ENCODE data around the gene EFS. TPM values are rescaled to one million over a fixed set of nuclear protein-coding genes. Genes with fewer than 3 reads are reported as not detected.

EFS gene
- polyA plus RNA-seq, 3 donors from 2014 or later, result not detected

DNA sequence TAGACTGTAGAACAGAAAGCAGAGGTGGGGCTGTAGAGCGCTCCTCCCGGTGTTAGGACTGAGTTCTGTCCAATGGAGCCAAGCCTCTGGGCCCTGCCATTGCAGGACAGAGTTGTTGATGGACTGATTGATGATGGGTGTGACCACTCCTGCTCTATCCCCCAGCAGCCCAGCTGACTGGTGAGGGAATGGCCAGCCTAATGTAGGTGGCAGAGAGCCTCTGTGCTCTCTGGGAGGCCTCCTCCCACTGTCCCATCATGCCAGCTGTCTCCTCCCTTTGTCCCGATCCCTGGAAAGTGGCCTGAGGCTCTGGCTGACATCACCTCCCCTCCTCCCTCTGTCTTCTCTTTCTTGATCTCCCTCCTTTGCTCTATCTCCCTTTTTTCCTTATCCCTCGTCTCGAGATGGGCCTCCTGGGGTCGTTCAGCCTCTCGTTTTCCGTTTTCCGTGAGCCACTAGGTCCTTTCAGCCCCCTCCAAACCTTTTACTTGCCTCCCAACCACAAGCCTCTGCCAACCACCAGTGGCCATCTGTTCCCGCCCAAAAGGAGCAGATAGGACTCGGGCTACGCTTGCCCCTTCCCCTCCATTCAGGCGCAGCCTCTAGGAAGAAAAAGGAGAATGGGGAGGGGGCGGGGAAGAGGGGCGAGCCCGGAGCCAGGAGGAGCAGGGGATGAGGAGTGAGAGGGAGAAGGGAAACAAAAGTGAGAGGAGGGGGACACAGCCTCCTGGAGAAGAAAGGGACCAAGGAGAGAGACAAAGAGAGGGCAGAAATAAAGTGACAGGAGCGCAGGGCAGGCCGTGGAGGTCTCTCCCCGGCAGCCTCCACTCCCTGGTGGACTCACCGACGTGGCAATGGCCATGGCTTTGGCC, 572 bp downstream of the EFS start:
- DNase-seq, result no peak
- H3K4me3 Mint-ChIP-seq, result no peak overlapping the region
- no peaks in the 10 kb centered on the region for H3K36me3 Mint-ChIP-seq
- peaks cover 4 to 7% (median 6%) of the 10 kb centered on the region in 3 donors for H3K27me3 Mint-ChIP-seq (ENCODE audit: low read depth in 3 of 3)
- H3K9me3 Mint-ChIP-seq, result no peaks in the 10 kb centered on the region
- no peaks in the 10 kb centered on the region for H3K4me1 Mint-ChIP-seq
- H3K27ac Mint-ChIP-seq, result no peak overlapping the region

DNA sequence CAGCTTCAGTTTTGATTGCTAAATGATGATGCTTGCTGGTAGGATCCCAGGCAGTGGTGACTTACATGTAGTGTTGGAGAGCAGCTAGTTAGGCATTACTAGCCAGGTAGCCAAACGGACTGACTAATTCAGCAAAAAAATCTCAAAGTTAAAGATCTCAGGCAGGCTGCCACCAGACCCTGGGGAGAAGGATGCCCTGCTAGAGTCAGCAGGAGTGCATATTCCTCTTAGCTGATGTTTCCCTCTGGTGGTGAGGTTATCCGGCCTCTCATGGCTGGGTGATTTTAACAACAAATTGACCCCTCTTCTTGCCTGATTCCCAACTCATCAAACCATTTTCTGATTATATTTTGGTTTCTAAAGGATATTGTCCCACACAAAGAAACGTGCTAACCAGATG, 2.8 kb downstream of the EFS start:
- Mint-ChIP-seq H3K36me3 (no peaks in the 10 kb centered on the region), H3K27ac (no peak overlapping the region), H3K4me1 (no peaks in the 10 kb centered on the region), H3K4me3 (no peak overlapping the region), H3K9me3 (no peaks in the 10 kb centered on the region), H3K27me3 (ENCODE audit: low read depth in 3 of 3) (peaks cover 4 to 8% (median 4%) of the 10 kb centered on the region in 3 donors)
- no peak for DNase-seq

DNA sequence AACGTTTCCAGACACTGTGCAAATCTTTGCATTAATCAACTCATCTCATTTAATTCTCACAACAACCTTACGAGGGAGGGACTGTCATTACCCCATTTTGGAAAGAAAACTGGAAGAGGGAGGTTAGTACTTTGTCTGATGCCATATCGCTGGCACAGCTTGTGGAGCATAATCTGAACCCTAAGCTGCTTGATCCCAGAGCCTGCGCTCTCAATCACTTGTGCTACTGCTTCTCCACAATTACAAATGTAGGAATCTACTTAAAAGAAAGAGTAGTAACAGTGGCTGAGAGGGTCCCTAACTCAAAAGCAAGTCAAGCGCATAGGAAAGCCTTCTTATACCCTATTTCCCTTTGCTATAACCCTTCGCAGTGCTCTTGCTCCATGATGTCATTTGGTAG, 3.2 kb downstream of the EFS start:
- Mint-ChIP-seq H3K4me3 (no peak overlapping the region), H3K9me3 (no peaks in the 10 kb centered on the region), H3K27me3 (ENCODE audit: low read depth in 3 of 3) (peaks cover 3 to 5% (median 4%) of the 10 kb centered on the region in 3 donors), H3K4me1 (no peaks in the 10 kb centered on the region), H3K36me3 (no peaks in the 10 kb centered on the region), H3K27ac (no peak overlapping the region)
- DNase-seq, result no peak

DNA sequence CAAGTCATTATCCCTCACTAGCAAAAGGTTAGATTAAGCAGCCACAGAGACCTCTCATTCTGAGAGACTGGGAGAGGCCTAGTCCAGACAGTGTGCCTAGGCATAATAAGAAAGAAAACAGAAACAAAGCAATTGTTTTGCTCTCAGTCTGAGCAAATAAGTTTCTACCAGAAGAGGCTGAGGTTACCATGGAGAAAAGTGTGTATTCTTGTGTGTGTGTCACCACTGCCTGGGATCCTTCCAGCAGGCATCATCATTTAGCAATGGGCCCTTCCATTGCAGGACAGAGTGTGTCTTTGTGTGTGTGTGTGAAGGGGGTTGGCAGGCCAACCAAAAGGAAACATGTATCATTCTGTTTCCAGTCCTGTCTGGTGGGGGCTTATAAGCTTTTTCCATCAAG, 3.7 kb downstream of the EFS start:
- Mint-ChIP-seq H3K36me3 (no peaks in the 10 kb centered on the region), H3K9me3 (no peaks in the 10 kb centered on the region), H3K4me3 (no peak overlapping the region), H3K27me3 (ENCODE audit: low read depth in 3 of 3) (peaks cover 3 to 6% (median 5%) of the 10 kb centered on the region in 3 donors), H3K27ac (no peak overlapping the region), H3K4me1 (no peaks in the 10 kb centered on the region)
- no peak for DNase-seq

DNA sequence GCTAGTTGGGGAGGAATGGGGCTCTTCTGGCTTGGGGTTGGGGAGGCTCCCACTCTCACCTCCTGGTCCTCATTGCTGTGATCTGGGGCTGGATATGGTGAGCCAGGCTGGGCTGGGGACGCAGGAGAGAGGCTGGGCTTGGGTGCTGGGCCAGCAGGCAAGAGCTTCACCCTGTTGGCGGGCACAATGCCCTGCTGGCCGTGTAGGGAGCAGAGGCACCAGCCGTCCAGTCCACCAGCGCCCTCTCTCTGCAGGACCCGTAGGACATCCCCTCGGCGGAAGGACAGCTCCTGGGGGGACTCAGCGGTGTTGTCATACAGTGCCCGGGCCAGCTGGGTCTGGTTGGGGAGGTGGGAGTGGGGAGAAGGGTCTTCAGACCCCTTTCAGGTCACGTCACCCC, 4.5 kb downstream of the EFS start:
- H3K36me3 Mint-ChIP-seq, result no peaks in the 10 kb centered on the region
- H3K4me1 Mint-ChIP-seq, result no peaks in the 10 kb centered on the region
- H3K9me3 Mint-ChIP-seq, result no peaks in the 10 kb centered on the region
- H3K27ac Mint-ChIP-seq, result no peak overlapping the region
- no peak for DNase-seq
- H3K27me3 Mint-ChIP-seq (ENCODE audit: low read depth in 3 of 3), result peaks cover 3 to 6% (median 6%) of the 10 kb centered on the region in 3 donors
- no peak overlapping the region for H3K4me3 Mint-ChIP-seq

DNA sequence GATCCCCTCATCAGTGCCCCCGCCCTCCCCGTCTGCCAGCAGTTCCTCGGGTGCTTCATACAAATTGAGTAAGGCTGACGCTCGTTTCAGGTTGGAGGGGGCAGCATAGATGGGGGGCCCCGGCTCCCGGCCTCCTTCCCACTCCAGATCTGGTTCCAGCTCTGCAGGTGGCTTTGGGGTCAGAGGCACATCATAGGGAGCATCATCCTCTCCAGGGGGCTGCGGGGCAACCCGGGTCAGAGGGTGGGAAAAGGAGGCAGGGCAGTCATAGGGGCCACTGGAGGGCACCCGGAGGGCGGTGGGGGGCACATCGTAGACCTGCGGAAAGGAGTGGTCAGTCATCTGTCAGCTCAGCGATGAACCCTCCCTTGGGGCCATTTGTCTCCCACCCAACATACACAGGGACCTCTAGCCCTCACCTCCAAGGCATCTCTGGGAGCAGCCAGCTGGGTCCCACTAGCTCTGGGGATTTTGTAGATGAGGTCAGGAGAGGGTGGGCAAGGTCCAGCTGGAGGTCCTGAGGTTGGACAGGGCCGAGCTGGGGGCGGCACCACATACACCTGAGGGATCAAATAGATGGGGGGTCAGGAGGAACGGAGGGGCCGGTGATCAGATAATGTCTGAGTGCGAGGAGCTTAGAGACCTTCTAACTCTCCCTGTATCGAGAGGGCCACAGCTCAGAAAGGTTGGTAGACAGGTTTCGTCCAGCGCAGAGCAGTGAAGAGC, 5.1 kb downstream of the EFS start:
- H3K4me3 Mint-ChIP-seq, result no peak overlapping the region
- no peak overlapping the region for H3K27ac Mint-ChIP-seq
- H3K9me3 Mint-ChIP-seq, result no peaks in the 10 kb centered on the region
- H3K36me3 Mint-ChIP-seq, result no peaks in the 10 kb centered on the region
- H3K4me1 Mint-ChIP-seq, result no peaks in the 10 kb centered on the region
- DNase-seq, result no peak
- peaks cover 3 to 11% (median 6%) of the 10 kb centered on the region in 3 donors for H3K27me3 Mint-ChIP-seq (ENCODE audit: low read depth in 3 of 3)

DNA sequence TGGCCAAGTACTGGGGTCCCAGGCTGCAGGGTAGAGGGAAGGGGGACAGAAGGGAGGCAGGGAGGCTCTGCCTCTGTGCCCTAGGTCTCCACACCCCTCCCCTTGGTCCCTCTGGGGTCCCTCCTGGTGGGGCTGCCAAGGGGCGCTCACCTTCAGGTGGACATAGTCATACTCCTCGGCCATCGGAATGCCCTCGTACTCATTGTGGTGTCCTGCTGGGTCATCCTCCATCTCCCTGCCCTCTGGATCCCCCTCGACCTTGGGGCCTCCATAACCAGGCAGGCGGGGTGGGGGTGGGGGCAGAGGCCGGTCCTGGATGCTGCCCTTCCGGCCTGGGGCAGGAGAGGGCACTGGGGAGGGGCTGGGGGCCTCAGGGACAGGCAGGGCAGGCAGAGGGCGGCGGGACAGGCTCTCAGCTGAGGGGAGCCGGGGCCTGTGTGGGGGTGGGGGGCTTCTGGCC, 5.8 kb downstream of the EFS start:
- Mint-ChIP-seq H3K27me3 (ENCODE audit: low read depth in 3 of 3) (peaks cover 0 to 11% (median 3%) of the 10 kb centered on the region in 3 donors), H3K36me3 (no peaks in the 10 kb centered on the region), H3K27ac (no peak overlapping the region), H3K9me3 (peaks cover 0 to under 1% (median 0%) of the 10 kb centered on the region in 6 donors), H3K4me1 (no peaks in the 10 kb centered on the region), H3K4me3 (no peak overlapping the region)
- no peak for DNase-seq

DNA sequence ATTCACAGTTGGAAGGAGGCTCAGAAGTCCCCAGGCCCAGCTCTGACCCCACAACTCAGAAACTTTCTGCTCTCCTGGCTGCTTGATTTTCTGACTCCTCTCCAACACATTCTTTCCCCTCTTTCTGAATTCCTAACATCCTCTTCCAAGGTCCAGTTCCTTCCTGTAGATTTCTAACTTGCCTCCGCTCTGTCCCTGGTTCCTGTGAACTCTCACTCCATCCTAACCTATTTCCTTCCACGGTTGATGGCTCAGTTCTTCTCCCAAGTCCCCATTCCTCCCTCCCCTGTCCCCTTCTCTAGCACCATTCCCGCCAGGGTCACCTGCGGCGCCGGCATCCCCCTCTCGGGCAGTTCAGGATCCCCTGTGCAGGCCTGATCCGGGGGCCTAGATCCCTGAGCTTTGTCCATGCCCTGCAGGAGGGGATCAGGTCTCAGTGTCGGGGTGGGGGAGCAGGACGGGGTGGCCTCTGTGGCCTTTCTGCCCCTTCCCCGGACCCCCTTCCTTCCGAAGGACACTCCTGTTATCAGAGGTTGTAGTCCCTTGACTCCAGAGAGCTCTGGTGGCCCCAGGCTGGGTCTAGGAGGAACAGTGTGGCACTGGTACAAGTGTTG, 6.3 kb downstream of the EFS start:
- Mint-ChIP-seq H3K4me1 (peaks cover 0 to 1% of the 10 kb centered on the region in 2 donors), H3K27me3 (ENCODE audit: low read depth in 3 of 3) (peaks cover 0 to 8% (median 3%) of the 10 kb centered on the region in 3 donors), H3K27ac (no peak overlapping the region), H3K9me3 (peaks cover 0 to 6% (median 0%) of the 10 kb centered on the region in 6 donors), H3K4me3 (no peak overlapping the region), H3K36me3 (peaks cover 0 to 3% (median 0%) of the 10 kb centered on the region in 3 donors)
- no peak for DNase-seq

DNA sequence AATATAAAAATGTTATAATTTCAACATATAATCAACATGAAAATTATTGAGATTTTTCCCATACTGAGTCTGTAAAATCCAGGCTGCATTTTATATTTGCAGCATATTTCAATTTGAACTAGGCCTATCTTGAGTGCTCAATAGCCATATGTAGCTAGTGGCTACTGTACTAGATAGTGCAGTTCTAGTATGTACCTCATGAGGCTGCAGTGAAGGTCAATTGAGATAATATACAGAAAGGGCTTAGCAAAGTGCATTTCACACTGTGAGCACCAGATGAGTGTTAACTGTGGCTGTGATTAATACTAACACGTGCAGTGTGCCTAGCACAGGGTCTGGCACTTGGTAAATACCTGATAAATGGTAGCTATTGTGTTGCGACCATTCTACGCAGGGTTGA, 6.9 kb downstream of the EFS start:
- Mint-ChIP-seq H3K27ac (no peak overlapping the region), H3K27me3 (ENCODE audit: low read depth in 3 of 3) (peaks cover under 1 to 9% (median 8%) of the 10 kb centered on the region in 3 donors), H3K36me3 (peaks cover 0 to 3% (median 0%) of the 10 kb centered on the region in 3 donors), H3K4me3 (no peak overlapping the region), H3K9me3 (peaks cover 0 to 8% (median 0%) of the 10 kb centered on the region in 6 donors), H3K4me1 (peaks cover 5 to 6% of the 10 kb centered on the region in 2 donors)
- DNase-seq, result no peak

DNA sequence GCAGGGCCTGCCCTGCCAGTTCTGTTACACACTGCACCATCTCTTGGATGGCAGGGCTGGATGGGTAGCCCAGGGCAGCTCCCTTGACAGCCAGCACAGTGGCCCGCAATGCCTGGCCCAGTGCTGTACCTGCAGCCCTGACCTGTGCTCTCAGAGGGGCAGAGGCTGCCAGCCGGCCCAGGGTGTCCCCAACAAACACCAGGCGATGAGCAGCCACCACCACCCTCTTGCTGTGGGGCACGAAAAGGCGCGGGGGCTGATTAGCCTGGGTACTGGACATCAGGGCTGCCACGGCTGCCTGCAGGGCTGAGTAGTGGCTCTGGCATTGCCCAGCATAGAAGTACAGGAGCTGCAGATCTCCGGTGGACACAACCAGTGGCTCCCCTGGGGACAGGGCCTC, 7.7 kb downstream of the EFS start:
- Mint-ChIP-seq H3K4me1 (peaks cover 8 to 10% of the 10 kb centered on the region in 2 donors), H3K9me3 (peaks cover 0 to 8% (median 0%) of the 10 kb centered on the region in 6 donors), H3K36me3 (peaks cover 0 to 3% (median 0%) of the 10 kb centered on the region in 3 donors), H3K27me3 (ENCODE audit: low read depth in 3 of 3) (peaks cover 4 to 11% (median 8%) of the 10 kb centered on the region in 3 donors), H3K4me3 (no peak overlapping the region), H3K27ac (no peak overlapping the region)
- no peak for DNase-seq

DNA sequence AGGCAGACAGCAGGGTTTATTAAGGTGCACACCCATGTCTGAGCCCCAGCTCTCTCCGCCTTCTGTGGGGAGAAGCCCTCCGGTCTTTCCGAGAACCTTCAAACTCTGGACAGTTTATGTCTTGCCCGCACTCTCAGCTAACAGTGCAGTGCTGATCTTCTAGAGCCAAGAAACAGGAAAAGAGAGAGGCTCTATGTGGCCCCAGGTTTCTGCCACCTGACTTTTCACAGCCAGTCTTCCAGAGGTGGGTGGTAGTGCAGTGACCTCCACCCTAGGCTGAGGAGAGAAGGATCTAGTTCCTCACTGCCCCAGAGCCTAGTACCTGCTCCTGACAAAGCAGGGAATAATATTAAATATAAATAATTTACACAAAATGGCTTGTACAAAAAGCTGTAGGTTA, 8.3 kb downstream of the EFS start:
- Mint-ChIP-seq H3K9me3 (peaks cover 0 to 8% (median 0%) of the 10 kb centered on the region in 6 donors), H3K27me3 (ENCODE audit: low read depth in 3 of 3) (peaks cover 4 to 11% (median 8%) of the 10 kb centered on the region in 3 donors), H3K4me1 (peaks cover 8 to 10% of the 10 kb centered on the region in 2 donors), H3K36me3 (peaks cover 0 to 3% (median 0%) of the 10 kb centered on the region in 3 donors), H3K4me3 (no peak overlapping the region), H3K27ac (no peak overlapping the region)
- DNase-seq, result no peak

DNA sequence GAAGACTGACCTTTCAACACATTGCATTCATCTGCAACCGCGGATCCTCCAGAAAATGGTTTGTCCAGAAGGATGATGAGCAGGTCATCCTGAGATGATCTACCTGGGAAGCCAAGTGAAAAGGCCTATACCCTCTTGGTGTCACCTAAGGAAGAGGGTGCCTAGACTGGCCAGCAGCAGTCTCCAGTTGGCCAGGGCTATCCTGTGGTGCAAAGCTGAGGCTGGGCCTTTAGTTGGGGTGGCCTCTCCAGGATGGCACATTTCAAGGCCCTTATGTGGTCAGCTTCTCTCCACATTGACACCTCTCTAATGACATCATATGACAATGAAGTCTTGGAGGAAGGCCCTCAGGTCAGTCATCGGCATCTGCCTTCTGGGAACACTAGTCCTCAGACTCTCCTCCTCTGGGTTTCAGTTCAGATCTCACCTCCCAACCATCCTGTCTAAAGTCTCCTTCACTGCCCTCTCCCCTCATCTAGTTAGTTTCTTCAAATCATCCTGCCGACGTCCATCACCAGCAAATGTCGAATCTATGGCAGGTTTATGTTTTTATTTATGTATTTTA, 9.0 kb downstream of the EFS start:
- DNase-seq, result no peak
- Mint-ChIP-seq H3K36me3 (peaks cover 0 to 3% (median 0%) of the 10 kb centered on the region in 3 donors), H3K27me3 (ENCODE audit: low read depth in 3 of 3) (peaks cover 8 to 15% (median 10%) of the 10 kb centered on the region in 3 donors), H3K9me3 (peaks cover 0 to 8% (median 0%) of the 10 kb centered on the region in 6 donors), H3K27ac (no peak overlapping the region), H3K4me3 (no peak overlapping the region), H3K4me1 (peaks cover 10 to 14% of the 10 kb centered on the region in 2 donors)

DNA sequence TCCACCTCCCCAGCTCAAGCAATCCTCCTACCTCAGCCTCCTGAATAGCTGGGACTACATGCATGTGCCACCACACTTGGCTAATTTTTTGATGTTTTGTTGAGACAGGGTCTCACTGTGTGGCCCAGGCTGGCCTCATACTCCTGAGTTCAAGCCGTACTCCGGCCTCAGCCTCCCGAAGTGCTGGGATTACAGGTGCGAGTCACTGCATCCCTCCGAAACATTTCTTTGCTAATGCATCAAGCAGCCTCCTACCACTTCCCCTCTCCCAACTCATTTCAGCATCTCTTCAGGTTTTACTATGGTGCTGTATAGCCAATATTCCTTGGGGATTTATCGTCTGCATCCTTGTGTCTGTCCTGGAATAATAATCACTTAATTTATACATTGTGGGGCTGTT, 10.0 kb downstream of the EFS start:
- Mint-ChIP-seq H3K9me3 (peaks cover 0 to 8% (median 0%) of the 10 kb centered on the region in 6 donors), H3K36me3 (peaks cover 0 to 3% (median 0%) of the 10 kb centered on the region in 3 donors), H3K27ac (no peak overlapping the region), H3K4me1 (peaks cover 10 to 19% of the 10 kb centered on the region in 2 donors), H3K4me3 (no peak overlapping the region), H3K27me3 (ENCODE audit: low read depth in 3 of 3) (peaks cover 12 to 20% (median 13%) of the 10 kb centered on the region in 3 donors)
- no peak for DNase-seq

Measured in immature natural killer cell (primary cell).